Measurements from ENCODE around the gene PROZ. TPM values are rescaled to one million over a fixed set of nuclear protein-coding genes. Genes with fewer than 3 reads are reported as not detected.
"Not testable (repeated sequence)": the region's sequence is repeated elsewhere in the genome, so short reads cannot be mapped to it uniquely, and the experiment has no call there.

Gene PROZ
- total RNA-seq, 1 donor from 2014 or later: not detected

- no peak for DNase-seq
These were observed 1.1 kb upstream of the PROZ start for GRCh38 chr13:113157206-113157928.

GRCh38 chr13:113158946-113159345, 498 bp downstream of the PROZ start:
- no peak for DNase-seq

GRCh38 chr13:113159701-113160100, 1.3 kb downstream of the PROZ start:
- no peak for DNase-seq

- no peak for DNase-seq
These were observed 2.5 kb downstream of the PROZ start for GRCh38 chr13:113160983-113161382.

GRCh38 chr13:113161433-113161832, 3.0 kb downstream of the PROZ start:
- no peak for DNase-seq

- not testable (repeated sequence) for DNase-seq
These were observed 3.5 kb downstream of the PROZ start for GRCh38 chr13:113161975-113162374.

- no peak for DNase-seq
These were observed 4.6 kb downstream of the PROZ start for GRCh38 chr13:113162783-113163685.

- no peak for DNase-seq
These were observed 6.0 kb downstream of the PROZ start for GRCh38 chr13:113164492-113164891.

- no peak for DNase-seq
These were observed 7.8 kb downstream of the PROZ start for GRCh38 chr13:113166266-113166665.

- DNase-seq: no peak
These were observed 8.2 kb downstream of the PROZ start for GRCh38 chr13:113166681-113167080.

GRCh38 chr13:113167155-113167554, 8.7 kb downstream of the PROZ start:
- no peak for DNase-seq

- DNase-seq: no peak
These were observed 9.1 kb downstream of the PROZ start for GRCh38 chr13:113167575-113167974.

- DNase-seq: no peak
These were observed 9.8 kb downstream of the PROZ start for GRCh38 chr13:113168211-113168610.

- no peak for DNase-seq
These were observed 11.1 kb downstream of the PROZ start for GRCh38 chr13:113169277-113170272.

- DNase-seq: no peak
These were observed 12.1 kb downstream of the PROZ start for GRCh38 chr13:113170511-113170910.

GRCh38 chr13:113171250-113172125, 13.0 kb downstream of the PROZ start:
- DNase-seq: no peak

- no peak for DNase-seq
These were observed 14.0 kb downstream of the PROZ start for GRCh38 chr13:113172419-113172926.

- no peak for DNase-seq
These were observed 17.8 kb downstream of the PROZ start for GRCh38 chr13:113176280-113176679.

GRCh38 chr13:113176822-113177221, 18.4 kb downstream of the PROZ start:
- no peak for DNase-seq

- DNase-seq: no peak
These were observed 19.8 kb downstream of the PROZ start for GRCh38 chr13:113178070-113178895.

Data from skin of body (tissue), 2 donors.